NCI-H146 (cell line): ENCODE data around the gene DGCR2.
"Not testable (repeated sequence)": the region's sequence is repeated elsewhere in the genome, so short reads cannot be mapped to it uniquely, and the experiment has no call there.

Experiments
- DNase-seq: peaks from one replicate; lab custom pipeline; 2025; lab: John Stamatoyannopoulos, UW

Gene DGCR2

GRCh38 chr22:19109198-19110063 is 12.8 kb downstream of the DGCR2 start:
- DNase-seq: no peak

GRCh38 chr22:19108807-19109197 is 13.4 kb downstream of the DGCR2 start:
- DNase-seq: no peak

- no peak for DNase-seq
Observed at GRCh38 chr22:19107730-19108074, 14.5 kb downstream of the DGCR2 start.

- no peak for DNase-seq
Observed at GRCh38 chr22:19106886-19107729, 15.1 kb downstream of the DGCR2 start.

- DNase-seq: no peak
Observed at GRCh38 chr22:19105867-19106802, 16.1 kb downstream of the DGCR2 start.

- no peak for DNase-seq
Observed at GRCh38 chr22:19105456-19105855, 16.8 kb downstream of the DGCR2 start.

GRCh38 chr22:19103880-19104821 is 18.1 kb downstream of the DGCR2 start:
- DNase-seq: no peak

- DNase-seq: no peak
Observed at GRCh38 chr22:19098157-19098556, 24.1 kb downstream of the DGCR2 start.

- no peak for DNase-seq
Observed at GRCh38 chr22:19097518-19097917, 24.7 kb downstream of the DGCR2 start.

GRCh38 chr22:19096555-19096954 is 25.7 kb downstream of the DGCR2 start:
- DNase-seq: no peak

- DNase-seq: no peak
Observed at GRCh38 chr22:19094393-19094997, 27.7 kb downstream of the DGCR2 start.

GRCh38 chr22:19092725-19093124 is 29.5 kb downstream of the DGCR2 start:
- DNase-seq: no peak

- DNase-seq: no peak
Observed at GRCh38 chr22:19090586-19091127, 31.6 kb downstream of the DGCR2 start.

GRCh38 chr22:19090183-19090582 is 32.0 kb downstream of the DGCR2 start:
- DNase-seq: no peak

- DNase-seq: no peak
Observed at GRCh38 chr22:19088866-19089595, 33.2 kb downstream of the DGCR2 start.

- DNase-seq: no peak
Observed at GRCh38 chr22:19086896-19087295, 35.3 kb downstream of the DGCR2 start.

- DNase-seq: no peak
Observed at GRCh38 chr22:19086417-19086816, 35.8 kb downstream of the DGCR2 start.

GRCh38 chr22:19085233-19085718 is 36.9 kb downstream of the DGCR2 start:
- no peak for DNase-seq

- not testable (repeated sequence) for DNase-seq
Observed at GRCh38 chr22:19084586-19084985, 37.6 kb downstream of the DGCR2 start.
